Activated T-helper 1 cell treated with anti-CD3 and anti-CD28 coated beads, Interleukin-12 subunit alpha, Interleukin-12 subunit beta, Interleukin-2, Interleukin-4 antibody, amounts not matched to agents 30 ng/mL and 10 ng/mL and 1 ng/mL, durations not matched to agents 14 hours and 24 hours and 36 hours (primary cell): ENCODE results near the gene IL3RA. TPM values are rescaled to one million over a fixed set of nuclear protein-coding genes. Genes with fewer than 3 reads are reported as not detected.
A peak's percentile ranks its signal among the peaks of the same experiment; 100 is the strongest.

Source experiments
- DNase-seq: peaks from one replicate; pipeline ENCODE4 v3.0.0; 2021; ENCODE audit warnings: low spot score
- H3K27ac Mint-ChIP-seq: one replicate; pipeline ENCODE4 v1.8.0; 2021; ENCODE audit warnings: mild to moderate bottlenecking, mixed read lengths
- H3K27me3 Mint-ChIP-seq: one replicate; pipeline ENCODE4 v1.8.0; 2022; ENCODE audit warnings: mild to moderate bottlenecking, moderate library complexity, mixed read lengths; ENCODE audit not compliant: insufficient read depth
- H3K36me3 Mint-ChIP-seq: one replicate; pipeline ENCODE4 v1.8.0; 2021; ENCODE audit warnings: low read depth, mixed read lengths
- H3K4me1 Mint-ChIP-seq: one replicate; pipeline ENCODE4 v1.8.0; 2021; ENCODE audit warnings: low read depth, mixed read lengths
- H3K4me3 Mint-ChIP-seq: one replicate; pipeline ENCODE4 v1.8.0; 2021; ENCODE audit warnings: mild to moderate bottlenecking, moderate library complexity, mixed read lengths
- H3K9me3 Mint-ChIP-seq: one replicate; pipeline ENCODE4 v1.8.0; 2021; ENCODE audit warnings: mixed read lengths
- intact Hi-C: fragments of 100-400 bp; cut with micrococcal nuclease; formaldehyde crosslinking; loops from one replicate; pipeline ENCODE4 v1.15.1; 2024
- total RNA-seq: library from RNA; stranded (reverse); gene quantifications from 2 replicates; pipeline ENCODE4 v1.2.3, GENCODE V29; 2022

Gene IL3RA
- total RNA-seq, 1 donor from 2014 or later, result 4.2 TPM

DNA sequence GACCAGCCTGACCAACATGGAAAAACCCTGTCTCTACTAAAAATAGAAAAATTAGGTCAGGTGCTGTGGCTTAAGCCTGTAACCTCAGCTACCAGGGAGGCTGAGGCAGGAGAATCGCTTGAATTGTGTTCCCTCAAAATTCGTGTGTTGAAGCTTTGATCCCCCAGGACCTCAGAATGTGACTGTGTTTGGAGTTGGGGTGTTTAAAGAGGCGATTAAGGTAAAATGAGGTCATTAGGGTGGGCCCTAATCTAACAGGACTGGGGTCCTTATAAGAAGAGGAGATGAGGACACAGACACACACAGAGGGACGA lies 31.8 kb downstream of the IL3RA start:
- intact Hi-C loops, result no loop called here
- Mint-ChIP-seq H3K27me3 (no peaks in the 10 kb centered on the region), H3K4me1 (no peaks in the 10 kb centered on the region), H3K36me3 (peaks cover 5% of the 10 kb centered on the region), H3K4me3 (no peak overlapping the region), H3K27ac (peak overlapping the region; percentile 34), H3K9me3 (no peaks in the 10 kb centered on the region)
- DNase-seq, result no peak

DNA sequence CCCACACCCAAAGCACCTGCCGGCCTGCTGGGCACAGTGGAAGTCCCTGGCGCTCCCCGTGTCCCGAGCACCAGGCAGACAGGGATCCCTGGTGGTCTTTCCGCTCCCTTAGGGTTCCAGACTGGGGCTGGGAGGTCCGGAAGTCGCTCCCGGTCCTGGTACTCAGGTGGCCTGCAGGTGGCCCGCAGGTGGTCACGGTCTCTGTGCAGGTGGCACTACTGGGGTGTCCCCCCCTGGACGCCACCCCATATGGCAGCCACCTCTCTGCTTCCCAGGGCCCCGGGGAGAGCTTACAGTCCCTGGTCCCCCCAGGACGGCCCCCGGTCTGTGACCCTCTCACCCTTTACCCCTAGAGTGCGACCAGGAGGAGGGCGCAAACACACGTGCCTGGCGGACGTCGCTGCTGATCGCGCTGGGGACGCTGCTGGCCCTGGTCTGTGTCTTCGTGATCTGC lies 41.7 kb downstream of the IL3RA start:
- no peak overlapping the region for H3K4me3 Mint-ChIP-seq
- H3K9me3 Mint-ChIP-seq, result no peaks in the 10 kb centered on the region
- no peaks in the 10 kb centered on the region for H3K4me1 Mint-ChIP-seq
- H3K36me3 Mint-ChIP-seq, result peaks cover 2% of the 10 kb centered on the region
- intact Hi-C loops, result no loop called here
- H3K27me3 Mint-ChIP-seq, result peaks cover 1% of the 10 kb centered on the region
- H3K27ac Mint-ChIP-seq, result no peak overlapping the region
- no peak for DNase-seq

DNA sequence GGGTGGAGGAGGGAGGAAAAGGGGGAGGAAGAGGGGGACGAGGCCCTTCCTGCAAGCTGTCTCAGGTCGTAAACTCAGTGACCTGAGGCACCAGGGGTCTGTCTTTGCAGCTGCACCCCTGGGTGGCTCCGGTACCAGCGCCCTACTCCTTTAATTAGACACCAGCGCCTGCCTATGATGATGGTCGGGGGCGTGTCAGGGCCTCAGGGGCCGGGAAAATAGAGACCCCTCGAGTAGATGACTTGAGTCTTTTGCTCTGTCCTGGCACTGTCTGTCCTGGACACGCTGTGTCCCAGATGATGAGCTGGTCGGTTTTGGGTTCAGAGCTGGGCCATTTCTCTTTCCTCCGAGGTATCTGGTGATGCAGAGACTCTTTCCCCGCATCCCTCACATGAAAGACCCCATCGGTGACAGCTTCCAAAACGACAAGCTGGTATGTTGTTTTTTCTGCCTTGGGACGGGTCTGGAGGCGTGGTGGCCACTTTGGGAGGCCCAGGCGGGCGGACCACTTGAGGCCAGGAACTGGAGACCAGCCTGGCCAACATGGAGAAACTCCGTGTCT lies 44.2 kb downstream of the IL3RA start:
- Mint-ChIP-seq H3K9me3 (no peaks in the 10 kb centered on the region), H3K27me3 (peaks cover 1% of the 10 kb centered on the region), H3K27ac (no peak overlapping the region), H3K4me3 (no peak overlapping the region), H3K36me3 (peaks cover 13% of the 10 kb centered on the region), H3K4me1 (no peaks in the 10 kb centered on the region)
- no peak for DNase-seq
- intact Hi-C loops, result no loop called here

DNA sequence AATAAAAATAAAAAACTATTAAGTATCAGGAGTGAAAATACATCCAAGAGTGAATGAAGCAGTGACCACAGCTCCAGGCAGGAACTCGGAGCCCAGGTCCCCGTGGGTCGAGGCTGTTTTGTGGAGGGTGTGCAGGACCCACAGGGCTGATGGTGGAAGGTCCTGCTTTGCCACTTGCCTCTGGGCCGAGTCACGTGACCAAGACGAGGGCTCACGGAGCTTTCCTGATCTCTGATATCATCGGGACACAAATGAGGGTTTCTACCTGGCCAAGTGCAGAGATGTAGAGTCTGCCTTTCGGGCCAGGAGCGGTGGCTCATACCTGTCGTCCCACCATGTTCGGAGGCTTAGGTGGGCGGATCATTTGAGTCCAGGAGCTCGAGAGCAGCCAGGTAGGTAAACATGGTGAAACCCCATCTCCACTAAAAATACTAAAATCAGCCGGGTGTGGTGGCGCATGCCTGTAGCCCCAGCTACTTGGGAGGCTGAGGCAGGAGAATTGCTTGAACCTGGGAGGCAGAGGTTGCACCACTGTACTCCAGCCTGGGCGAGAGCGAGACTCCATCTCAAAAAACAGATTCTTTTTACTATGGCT lies 48.2 kb downstream of the IL3RA start:
- Mint-ChIP-seq H3K27me3 (peaks cover 1% of the 10 kb centered on the region), H3K27ac (no peak overlapping the region), H3K4me3 (no peak overlapping the region), H3K4me1 (peaks cover 16% of the 10 kb centered on the region), H3K36me3 (peaks cover 45% of the 10 kb centered on the region), H3K9me3 (no peaks in the 10 kb centered on the region)
- DNase-seq, result no peak
- intact Hi-C loops, result no loop called here

DNA sequence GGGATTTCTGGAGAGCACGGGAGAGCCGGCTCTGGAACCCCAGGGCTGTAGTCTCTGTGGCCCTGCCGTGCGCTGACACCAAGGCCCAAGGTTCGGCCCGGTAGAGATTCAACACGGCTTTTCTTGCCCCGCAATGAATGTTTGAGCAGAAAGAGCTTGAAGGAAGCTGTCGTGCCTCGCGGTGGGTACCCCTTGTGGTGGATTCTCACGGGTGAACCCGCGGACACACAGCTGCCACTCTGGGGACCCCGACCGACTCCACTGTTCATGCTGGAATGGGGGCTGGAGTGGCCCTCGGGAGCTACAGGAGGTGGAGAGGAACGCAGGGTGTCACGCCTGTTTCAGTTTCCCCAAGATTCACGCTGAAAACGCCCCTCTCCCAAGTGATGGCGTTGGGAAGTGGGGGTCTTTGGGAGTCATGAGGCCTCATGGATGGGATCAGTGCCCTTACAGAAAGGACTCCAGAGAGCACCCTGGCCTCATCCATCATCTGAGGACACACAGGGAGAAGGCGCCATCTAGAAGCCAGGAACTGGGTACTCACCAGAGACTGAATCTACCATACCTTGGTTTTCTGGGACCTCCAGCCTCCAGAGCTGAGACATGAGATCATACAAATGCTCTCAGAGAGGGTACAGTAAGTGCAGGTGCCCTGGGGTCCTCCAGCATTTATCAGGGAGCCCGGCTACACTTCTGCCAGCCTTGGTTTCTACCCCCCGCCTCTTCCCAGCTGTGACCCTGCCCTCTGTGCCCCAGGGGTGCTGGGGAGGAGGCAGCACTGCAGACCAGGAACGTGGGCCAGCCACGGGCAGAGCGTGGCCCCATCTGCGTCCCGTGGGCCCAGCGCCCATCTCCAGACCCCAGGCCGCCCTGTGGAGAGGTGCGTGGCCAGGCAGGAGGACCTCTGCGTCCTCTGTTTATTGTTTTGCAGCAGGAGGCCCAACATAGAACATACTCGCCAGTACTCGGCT lies 49.0 kb downstream of the IL3RA start:
- no peaks in the 10 kb centered on the region for H3K27me3 Mint-ChIP-seq
- no peak overlapping the region for H3K27ac Mint-ChIP-seq
- H3K9me3 Mint-ChIP-seq, result no peaks in the 10 kb centered on the region
- peaks cover 16% of the 10 kb centered on the region for H3K4me1 Mint-ChIP-seq
- intact Hi-C loops, result no loop called here
- no peak overlapping the region for H3K4me3 Mint-ChIP-seq
- no peak for DNase-seq
- peaks cover 49% of the 10 kb centered on the region for H3K36me3 Mint-ChIP-seq

DNA sequence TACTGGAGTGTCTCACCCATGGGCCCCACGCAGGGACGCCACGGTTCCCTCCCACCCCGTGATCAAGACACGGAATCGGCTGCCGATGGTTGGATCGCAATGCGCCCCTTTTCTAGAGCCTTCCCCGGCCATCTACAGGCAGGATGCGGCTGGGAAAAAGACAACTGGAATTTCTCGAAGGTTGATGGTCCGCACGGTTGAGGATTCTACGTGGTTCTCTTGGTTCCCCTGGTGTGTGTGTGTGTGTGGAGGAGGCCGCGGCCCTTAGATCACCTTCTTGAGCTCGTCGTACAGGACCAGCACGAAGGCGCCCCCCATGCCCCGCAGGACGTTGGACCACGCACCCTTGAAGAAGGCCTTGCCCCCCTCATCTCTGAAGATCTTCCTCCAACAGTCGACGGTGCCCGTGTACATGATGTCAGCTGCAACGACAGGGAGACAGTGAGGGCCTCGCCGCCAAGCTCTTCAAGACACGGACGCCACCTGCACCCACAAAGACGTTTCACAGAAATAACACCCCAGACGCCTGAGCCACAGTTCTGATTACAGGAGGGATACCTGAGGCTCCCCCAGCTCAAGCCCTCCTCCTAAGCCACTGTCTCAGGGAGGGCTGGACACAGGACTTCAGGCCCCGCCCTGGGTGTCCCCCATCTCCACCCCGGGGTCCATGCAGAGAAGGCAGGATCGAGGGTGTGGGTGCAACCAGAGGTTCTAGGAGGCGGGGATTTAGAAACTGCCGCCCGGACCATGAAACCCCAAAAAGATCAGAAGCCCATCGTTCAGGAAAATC lies 49.9 kb downstream of the IL3RA start:
- Mint-ChIP-seq H3K4me3 (no peak overlapping the region), H3K9me3 (no peaks in the 10 kb centered on the region), H3K4me1 (peaks cover 16% of the 10 kb centered on the region), H3K36me3 (peaks cover 52% of the 10 kb centered on the region), H3K27ac (no peak overlapping the region), H3K27me3 (no peaks in the 10 kb centered on the region)
- DNase-seq, result no peak
- intact Hi-C loops, result no loop called here

DNA sequence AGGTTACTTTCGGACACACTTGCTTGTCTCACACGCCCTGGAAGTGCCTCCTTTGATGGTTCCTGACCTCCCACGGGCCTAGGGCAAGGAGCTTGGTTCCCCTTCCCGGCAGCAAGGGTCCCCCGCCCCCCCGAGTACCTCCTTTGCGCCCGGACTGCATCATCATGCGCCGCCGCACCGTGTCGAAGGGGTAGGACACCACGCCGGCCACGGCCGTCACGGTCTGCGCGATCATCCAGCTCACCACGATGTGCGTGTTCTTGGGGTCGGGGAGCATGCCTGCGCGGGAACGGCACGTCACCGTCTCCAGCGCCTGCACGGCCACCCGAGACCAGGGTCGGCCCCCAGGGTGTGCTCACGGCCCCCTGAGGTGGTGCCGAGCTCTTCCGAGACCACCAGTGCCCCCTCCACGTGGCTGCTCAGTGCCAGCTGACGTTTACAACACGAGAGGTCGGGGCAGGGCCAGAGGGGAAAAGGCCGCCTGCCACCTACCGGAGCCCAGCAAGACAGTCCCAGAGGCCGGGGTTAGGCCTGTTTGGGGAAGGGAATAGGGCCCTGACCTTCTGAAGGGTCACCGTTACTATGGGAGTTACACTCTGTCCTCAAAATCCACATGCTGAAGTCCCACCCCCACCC lies 50.7 kb downstream of the IL3RA start:
- no peaks in the 10 kb centered on the region for H3K27me3 Mint-ChIP-seq
- intact Hi-C loops, result no loop called here
- no peaks in the 10 kb centered on the region for H3K9me3 Mint-ChIP-seq
- peak overlapping the region; percentile 71 for H3K4me3 Mint-ChIP-seq
- no peak overlapping the region for H3K27ac Mint-ChIP-seq
- H3K4me1 Mint-ChIP-seq, result peaks cover 16% of the 10 kb centered on the region
- peaks cover 52% of the 10 kb centered on the region for H3K36me3 Mint-ChIP-seq
- DNase-seq, result no peak

DNA sequence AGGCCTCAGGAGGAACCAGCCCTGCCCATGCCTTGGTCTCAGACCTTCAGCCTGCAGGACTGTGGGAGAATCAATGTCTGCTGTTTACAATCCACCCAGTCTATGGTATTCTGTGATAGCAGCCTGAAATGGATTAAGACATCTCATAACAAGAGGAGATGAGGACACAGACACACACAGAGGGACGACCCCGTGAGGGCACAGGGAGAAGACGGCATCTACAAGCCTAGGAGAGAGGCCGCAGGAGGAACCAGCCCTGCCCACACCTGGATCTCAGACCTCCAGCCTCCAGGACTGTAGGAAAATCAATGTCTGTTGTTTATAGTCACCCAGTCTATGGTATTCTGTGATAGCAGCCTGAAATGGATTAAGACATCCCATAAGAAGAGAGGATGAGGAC lies 52.1 kb downstream of the IL3RA start:
- Mint-ChIP-seq H3K27me3 (no peaks in the 10 kb centered on the region), H3K4me3 (peak overlapping the region; percentile 71), H3K36me3 (peaks cover 52% of the 10 kb centered on the region), H3K9me3 (no peaks in the 10 kb centered on the region), H3K27ac (no peak overlapping the region), H3K4me1 (peaks cover 22% of the 10 kb centered on the region)
- no peak for DNase-seq
- intact Hi-C loops, result no loop called here

DNA sequence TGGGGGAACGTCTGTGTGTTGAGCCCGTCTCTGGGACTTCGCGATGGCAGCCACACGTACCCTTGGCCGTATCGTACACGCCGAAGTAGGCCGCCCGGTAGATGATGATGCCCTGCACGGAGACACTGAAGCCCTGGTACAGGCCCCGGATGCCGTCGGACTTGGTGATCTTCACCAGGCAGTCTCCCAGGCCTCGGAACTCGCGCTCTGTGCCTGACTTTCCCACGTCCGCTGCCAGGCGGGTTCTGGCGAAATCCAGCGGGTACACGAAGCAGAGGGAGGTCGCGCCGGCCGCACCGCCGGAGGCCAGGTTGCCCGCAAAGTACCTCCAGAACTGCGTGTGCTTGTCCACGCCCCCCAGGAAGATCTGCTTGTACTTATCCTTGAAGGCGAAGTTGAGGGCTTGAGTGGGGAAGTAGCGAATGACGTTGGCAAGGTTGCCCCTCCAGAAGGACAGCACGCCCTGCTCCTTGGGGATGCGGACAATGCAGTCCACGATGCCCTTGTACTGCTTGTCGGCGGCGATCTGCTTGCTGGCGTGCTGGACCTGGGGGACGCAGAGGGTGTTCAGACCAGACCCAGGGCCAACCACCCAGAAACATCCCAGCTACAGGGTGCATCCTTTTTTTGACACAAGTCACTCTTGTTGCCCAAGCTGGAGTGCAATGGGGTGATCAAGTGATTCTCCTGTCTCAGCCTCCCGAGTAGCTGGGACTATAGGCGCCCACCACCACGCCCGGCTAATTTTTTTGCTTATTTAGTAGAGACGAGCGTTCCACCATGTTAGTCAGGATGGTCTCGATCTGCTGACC lies 52.8 kb downstream of the IL3RA start:
- H3K27ac Mint-ChIP-seq, result no peak overlapping the region
- no peaks in the 10 kb centered on the region for H3K9me3 Mint-ChIP-seq
- peaks cover 53% of the 10 kb centered on the region for H3K36me3 Mint-ChIP-seq
- H3K4me1 Mint-ChIP-seq, result peaks cover 30% of the 10 kb centered on the region
- H3K27me3 Mint-ChIP-seq, result no peaks in the 10 kb centered on the region
- intact Hi-C loops, result no loop called here
- DNase-seq, result no peak
- H3K4me3 Mint-ChIP-seq, result peak overlapping the region; percentile 71

DNA sequence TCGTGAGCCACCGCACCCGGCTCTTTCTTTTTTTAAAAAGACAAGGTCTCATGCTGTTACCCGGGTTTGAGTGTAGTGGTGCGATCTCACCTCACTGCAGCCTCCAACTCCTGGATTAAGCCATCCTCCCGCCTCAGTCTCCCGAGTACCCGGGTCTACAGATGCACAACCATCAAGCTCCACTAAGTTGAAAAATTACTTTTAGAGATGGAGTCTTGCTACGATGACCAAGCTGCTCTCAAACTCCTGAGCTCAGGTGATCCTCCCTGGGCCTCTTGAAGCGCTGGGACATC lies 53.4 kb downstream of the IL3RA start:
- Mint-ChIP-seq H3K27ac (no peak overlapping the region), H3K4me3 (peak overlapping the region; percentile 68), H3K4me1 (peaks cover 34% of the 10 kb centered on the region), H3K36me3 (peaks cover 51% of the 10 kb centered on the region), H3K27me3 (no peaks in the 10 kb centered on the region), H3K9me3 (no peaks in the 10 kb centered on the region)
- intact Hi-C loops, result loop anchor here (10.0 kb wide), 1 partner anchor 1005 kb away; the partner anchor contains the start of gene PPP2R3B
- DNase-seq, result no peak

DNA sequence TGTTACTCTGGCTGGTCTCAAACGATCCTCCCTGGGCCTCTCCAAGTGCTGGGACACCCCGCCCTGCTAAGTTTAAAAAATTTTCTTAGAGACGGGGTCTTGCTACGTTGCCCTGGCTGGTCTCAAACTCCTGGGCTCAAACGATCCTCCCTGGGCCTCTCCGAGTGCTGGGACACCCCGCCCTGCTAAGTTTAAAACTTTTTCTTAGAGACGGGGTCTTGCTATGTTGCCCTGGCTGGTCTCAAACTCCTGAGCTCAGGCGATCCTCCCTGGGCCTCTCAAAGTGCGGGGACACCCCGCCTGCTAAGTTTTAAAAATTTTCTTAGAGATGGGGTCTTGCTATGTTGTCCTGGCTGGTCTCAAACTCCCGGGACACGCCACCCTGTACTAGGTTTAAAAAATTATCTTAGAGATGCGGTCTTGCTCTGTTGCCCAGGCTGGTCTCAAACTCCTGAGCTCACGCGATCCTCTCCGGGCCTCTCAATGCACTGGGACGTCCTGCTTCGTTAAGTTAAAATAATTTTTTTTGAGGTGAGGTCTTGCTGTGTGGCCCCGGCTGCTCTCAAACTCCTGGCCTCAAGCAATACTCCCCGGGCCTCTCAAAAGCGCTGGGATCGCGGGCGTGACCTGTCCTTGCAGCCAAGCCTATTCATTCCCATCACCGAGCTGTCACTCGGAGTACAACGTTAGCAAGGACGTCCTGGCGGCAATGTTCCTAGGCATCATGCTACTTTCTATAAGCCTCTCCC lies 54.2 kb downstream of the IL3RA start:
- peaks cover 41% of the 10 kb centered on the region for H3K4me1 Mint-ChIP-seq
- intact Hi-C loops, result loop anchor here (10.0 kb wide), 1 partner anchor 1006 kb away; the partner anchor contains the start of gene PPP2R3B
- H3K9me3 Mint-ChIP-seq, result no peaks in the 10 kb centered on the region
- no peaks in the 10 kb centered on the region for H3K27me3 Mint-ChIP-seq
- peak overlapping the region; percentile 73 for H3K27ac Mint-ChIP-seq
- H3K36me3 Mint-ChIP-seq, result peaks cover 54% of the 10 kb centered on the region
- no peak for DNase-seq
- H3K4me3 Mint-ChIP-seq, result peak overlapping the region; percentile 93
